ENCODE data around the gene KIFC3. TPM values are rescaled to one million over a fixed set of nuclear protein-coding genes. Genes with fewer than 3 reads are reported as not detected.
"Not testable (repeated sequence)": the region's sequence is repeated elsewhere in the genome, so short reads cannot be mapped to it uniquely, and the experiment has no call there.

Gene KIFC3
- total and polyA plus RNA-seq, 11 donors: 46.1 to 105 (median 65.6) TPM

DNA sequence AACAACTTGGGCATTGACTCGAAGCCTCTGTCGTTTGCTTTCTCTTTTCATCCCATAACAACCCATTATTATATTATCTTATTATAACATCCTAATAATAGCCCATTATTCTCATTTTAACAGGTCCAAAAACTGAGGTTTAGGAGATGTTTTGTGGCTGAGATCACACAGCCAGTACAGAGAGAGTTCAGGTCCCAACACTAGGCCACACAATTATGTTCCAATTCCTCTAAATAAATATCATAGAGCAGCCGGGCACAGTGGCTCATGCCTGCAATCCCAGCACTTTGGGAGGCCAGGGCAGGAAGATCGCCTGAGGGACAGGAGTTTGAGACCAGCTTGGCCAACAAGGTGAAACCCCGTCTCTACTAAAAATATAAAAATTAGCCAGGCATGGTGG, 40.3 kb upstream of the KIFC3 start:
- H3K4me1 ChIP-seq: no peaks in the 10 kb centered on the region
- no peaks in the 10 kb centered on the region for H3K9me3 ChIP-seq
- H3K27me3 ChIP-seq: no peaks in the 10 kb centered on the region
- 87 to 94% (median 92%) methylated on average over 5 of the region's 5 CpGs for WGBS, 4 donors
- ATAC-seq: no peak
- DNase-seq: no peak
- no peaks in the 10 kb centered on the region for H3K36me3 ChIP-seq
- H3K27ac ChIP-seq: no peak overlapping the region
- no peak overlapping the region for H3K4me3 ChIP-seq
- intact Hi-C loops (cut with DNase I): no loop called here
- TF ChIP-seq, protein P1, sequence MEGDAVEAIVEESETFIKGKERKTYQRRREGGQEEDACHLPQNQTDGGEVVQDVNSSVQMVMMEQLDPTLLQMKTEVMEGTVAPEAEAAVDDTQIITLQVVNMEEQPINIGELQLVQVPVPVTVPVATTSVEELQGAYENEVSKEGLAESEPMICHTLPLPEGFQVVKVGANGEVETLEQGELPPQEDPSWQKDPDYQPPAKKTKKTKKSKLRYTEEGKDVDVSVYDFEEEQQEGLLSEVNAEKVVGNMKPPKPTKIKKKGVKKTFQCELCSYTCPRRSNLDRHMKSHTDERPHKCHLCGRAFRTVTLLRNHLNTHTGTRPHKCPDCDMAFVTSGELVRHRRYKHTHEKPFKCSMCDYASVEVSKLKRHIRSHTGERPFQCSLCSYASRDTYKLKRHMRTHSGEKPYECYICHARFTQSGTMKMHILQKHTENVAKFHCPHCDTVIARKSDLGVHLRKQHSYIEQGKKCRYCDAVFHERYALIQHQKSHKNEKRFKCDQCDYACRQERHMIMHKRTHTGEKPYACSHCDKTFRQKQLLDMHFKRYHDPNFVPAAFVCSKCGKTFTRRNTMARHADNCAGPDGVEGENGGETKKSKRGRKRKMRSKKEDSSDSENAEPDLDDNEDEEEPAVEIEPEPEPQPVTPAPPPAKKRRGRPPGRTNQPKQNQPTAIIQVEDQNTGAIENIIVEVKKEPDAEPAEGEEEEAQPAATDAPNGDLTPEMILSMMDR (IDR thresholded peaks at IDR 0.05): no peak
- TF ChIP-seq POLR2A (IDR thresholded peaks at IDR 0.05): no peak

DNA sequence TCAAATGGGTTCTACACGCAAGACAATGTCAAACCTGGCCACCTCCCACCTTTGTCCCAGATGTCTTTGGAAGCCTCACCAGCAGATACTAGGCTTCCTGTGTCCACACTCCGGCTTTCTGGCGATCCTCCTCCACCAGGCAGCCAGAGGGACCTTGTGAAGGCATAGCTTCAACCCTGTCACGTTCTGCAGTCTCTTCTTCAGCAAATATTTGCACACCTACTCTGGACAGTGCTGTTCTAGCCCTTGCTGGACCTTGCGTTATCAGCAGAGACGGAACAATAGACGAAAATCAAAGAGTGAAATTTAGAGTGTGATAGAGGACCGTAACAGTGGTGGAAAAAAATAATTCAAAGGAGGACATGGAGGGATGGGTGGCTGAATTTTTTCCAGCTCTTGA, 38.5 kb upstream of the KIFC3 start:
- intact Hi-C loops (cut with DNase I): no loop called here
- H3K27me3 ChIP-seq: no peaks in the 10 kb centered on the region
- DNase-seq (no peak), ATAC-seq (no peak)
- TF ChIP-seq POLR2A (IDR thresholded peaks at IDR 0.05): no peak
- TF ChIP-seq, protein P1 (IDR thresholded peaks at IDR 0.05): no peak
- H3K4me1 ChIP-seq: no peaks in the 10 kb centered on the region
- no peak overlapping the region for H3K27ac ChIP-seq
- no peaks in the 10 kb centered on the region for H3K36me3 ChIP-seq
- 89 to 92% (median 91%) methylated on average over 8 of the region's 8 CpGs for WGBS, 4 donors
- H3K4me3 ChIP-seq: no peak overlapping the region
- no peaks in the 10 kb centered on the region for H3K9me3 ChIP-seq

DNA sequence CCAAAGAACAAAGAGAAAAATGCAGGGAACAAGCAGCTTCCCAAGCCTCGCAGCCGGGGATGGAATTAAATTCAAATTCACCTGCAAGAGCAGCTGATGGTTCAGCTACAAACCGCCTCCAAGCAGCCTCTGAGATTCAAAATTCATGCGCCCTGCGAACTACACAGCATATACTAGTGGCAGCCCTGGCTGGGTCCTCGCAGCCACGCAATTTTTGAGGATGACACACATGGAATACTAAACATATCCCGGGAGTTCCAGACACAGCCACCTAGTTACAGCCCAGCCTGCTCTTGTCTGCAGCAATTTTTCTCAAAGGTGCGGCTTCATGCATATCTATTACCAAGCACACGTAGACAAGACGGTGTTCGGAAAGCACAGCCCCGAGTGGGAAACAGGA, 35.9 kb upstream of the KIFC3 start:
- H3K4me3 ChIP-seq: no peak overlapping the region
- ATAC-seq (no peak), DNase-seq (no peak)
- no peaks in the 10 kb centered on the region for H3K9me3 ChIP-seq
- TF ChIP-seq, protein P1 (IDR thresholded peaks at IDR 0.05): no peak
- intact Hi-C loops (cut with DNase I): no loop called here
- H3K27me3 ChIP-seq: no peaks in the 10 kb centered on the region
- WGBS, 4 donors: 62 to 74% (median 69%) methylated on average over 11 to 13 of the region's 13 CpGs
- H3K27ac ChIP-seq: no peak overlapping the region
- H3K4me1 ChIP-seq: no peaks in the 10 kb centered on the region
- H3K36me3 ChIP-seq: no peaks in the 10 kb centered on the region

DNA sequence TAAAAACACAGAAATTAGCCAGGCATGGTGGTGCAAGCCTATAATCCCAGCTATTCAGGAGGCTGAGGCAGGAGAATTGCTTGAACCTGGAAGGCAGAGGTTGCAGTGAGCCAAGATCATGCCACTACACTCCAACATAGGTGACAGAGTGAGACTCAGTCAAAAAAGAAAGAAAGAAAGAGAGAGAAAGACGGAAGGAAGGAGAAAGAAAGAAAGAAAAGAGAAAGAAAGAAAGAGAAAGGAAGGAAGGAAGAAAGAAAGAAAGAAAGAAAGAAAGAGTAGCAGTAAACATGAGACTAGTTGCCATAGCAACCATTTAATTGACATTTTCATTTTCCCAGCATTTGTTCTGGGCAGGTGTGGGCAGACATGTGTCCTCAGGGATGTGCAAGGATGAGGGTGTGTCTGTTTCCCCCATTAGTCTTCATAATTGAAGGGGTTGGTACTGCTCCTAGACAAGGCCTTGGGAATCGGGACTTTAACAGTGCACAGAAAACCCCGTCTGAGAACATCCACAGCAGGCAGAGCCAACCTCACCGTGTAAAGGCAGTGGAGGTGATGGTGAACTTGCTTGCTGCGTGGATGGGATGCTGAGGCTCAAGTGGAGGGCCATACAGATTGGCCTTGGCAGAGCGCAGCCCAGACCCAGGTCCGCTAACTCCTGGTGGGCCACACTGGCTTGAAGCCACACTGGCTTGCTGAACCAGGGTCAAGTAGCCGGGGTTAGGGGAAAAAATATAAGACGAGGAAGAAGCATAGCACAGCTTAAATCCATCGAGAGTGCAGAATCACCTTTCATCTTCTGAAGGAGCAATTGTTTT, 35.2 kb upstream of the KIFC3 start:
- Histone ChIP-seq H3K27ac (no peak overlapping the region), H3K36me3 (no peaks in the 10 kb centered on the region), H3K27me3 (no peaks in the 10 kb centered on the region), H3K9me3 (no peaks in the 10 kb centered on the region), H3K4me3 (no peak overlapping the region), H3K4me1 (no peaks in the 10 kb centered on the region)
- TF ChIP-seq, protein P1 (IDR thresholded peaks at IDR 0.05): no peak
- TF ChIP-seq POLR2A (IDR thresholded peaks at IDR 0.05): no peak
- intact Hi-C loops (cut with DNase I): no loop called here
- 87 to 89% (median 88%) methylated on average over 9 to 10 of the region's 10 CpGs for WGBS, 4 donors
- DNase-seq (no peak), ATAC-seq (no peak)

DNA sequence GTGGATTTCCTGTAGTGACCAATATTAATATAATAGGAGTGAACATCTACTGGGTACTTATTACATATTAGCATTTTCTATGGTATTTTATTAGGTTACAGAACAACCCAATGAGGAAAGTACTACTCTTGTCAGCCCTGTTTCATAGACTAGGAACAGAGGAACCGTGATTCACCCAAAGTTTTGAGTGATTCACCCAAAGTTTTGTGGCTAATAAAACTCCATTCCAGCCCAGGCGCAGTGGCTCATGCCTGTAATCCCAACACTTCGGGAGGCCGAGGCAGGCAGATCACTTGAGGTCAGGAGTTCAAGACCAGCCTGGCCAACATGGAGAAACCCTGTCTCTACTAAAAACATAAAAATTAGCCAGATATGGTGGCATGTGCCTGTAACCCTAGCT, 33.1 kb upstream of the KIFC3 start:
- H3K36me3 ChIP-seq; H3K27ac ChIP-seq; ATAC-seq; intact Hi-C loops (cut with DNase I); DNase-seq; H3K9me3 ChIP-seq; H3K27me3 ChIP-seq; H3K4me3 ChIP-seq; H3K4me1 ChIP-seq: not testable (repeated sequence)
- 90 to 97% (median 96%) methylated on average over 4 of the region's 4 CpGs for WGBS, 4 donors

All from heart left ventricle (tissue), 16 donors.